ENCODE measurements around the gene CHRNA5.

DNA sequence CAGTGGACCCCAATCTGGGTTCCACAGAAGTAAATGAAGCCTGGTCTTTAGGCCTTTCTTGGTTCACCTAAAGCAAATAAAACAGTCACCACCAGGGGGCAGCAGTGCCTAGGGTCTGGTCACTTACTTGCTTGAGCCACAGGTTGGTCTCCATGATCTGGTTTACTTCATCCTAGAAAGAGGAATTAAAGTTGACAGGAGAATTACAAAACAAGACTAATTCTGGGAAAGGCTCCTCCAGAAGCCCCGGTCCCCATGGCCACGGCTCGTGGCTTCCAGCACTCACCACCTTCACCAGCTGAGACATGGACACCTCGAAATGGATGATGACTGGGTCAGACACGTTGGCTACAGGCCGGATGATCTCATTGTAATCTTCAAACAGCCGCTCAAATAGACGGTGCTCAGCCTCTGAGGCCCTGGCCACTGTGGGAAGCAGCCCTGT lies 53.2 kb downstream of the CHRNA5 start:
- no peak for TF ChIP-seq SIN3A (IDR thresholded peaks at IDR 0.05; ENCODE audit: borderline replicate concordance, insufficient read depth, low read length)
- no peak for TF ChIP-seq POLR2AphosphoS5 (IDR thresholded peaks at IDR 0.05; ENCODE audit: low read depth, low read length)
- TF ChIP-seq TAF1 (IDR thresholded peaks at IDR 0.05; ENCODE audit: borderline replicate concordance, insufficient read depth, low read length) = no peak
